ENCODE measurements around the gene N4BP3.
A peak's percentile ranks its signal among the peaks of the same experiment; 100 is the strongest.

The N4BP3 gene

DNA sequence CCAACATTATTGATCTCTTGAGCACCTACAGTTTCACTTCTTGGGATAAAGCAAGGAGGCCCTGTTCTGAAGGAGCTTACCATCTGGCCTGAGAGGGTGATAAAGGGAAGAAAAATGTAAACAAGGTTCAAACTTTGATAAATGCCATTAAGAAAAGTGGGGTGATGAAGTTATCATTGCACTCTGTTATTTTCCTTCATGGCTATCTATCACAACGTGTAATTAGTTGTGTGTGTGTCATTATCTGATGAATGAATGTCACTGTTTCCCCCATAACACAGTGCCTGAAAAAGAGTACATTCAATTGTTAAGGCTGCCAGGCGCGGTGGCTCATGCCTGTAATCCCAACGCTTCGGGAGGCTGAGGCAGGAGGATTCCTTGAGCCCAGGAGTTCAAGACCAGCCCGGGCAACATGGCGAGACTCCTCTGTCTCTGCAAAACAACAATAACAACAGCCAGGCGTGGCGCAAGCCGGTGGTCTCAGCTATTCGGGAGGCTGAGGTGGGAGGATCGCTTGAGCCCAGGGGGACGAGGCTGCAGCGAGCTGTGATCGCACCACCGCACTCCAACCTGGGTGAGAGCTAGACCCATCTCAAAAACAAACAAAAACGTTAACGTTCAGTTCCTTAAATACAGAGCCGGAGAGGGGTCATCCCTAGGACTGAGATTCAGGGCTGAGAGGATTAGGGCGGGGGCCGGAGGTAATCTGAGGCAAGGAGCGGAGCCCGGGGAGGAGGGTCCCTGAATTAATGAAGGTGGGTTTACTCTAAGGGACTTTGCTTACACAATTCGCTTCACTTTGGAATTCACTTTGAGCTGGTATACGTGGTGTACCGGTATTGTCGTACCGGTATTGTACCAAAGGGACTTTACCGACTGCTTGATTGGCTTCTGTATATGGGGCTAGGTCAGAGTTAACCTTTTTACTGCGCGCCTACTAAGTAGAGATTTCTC is 39.4 kb downstream of the N4BP3 start:
- DNase-seq, result no peak

DNA sequence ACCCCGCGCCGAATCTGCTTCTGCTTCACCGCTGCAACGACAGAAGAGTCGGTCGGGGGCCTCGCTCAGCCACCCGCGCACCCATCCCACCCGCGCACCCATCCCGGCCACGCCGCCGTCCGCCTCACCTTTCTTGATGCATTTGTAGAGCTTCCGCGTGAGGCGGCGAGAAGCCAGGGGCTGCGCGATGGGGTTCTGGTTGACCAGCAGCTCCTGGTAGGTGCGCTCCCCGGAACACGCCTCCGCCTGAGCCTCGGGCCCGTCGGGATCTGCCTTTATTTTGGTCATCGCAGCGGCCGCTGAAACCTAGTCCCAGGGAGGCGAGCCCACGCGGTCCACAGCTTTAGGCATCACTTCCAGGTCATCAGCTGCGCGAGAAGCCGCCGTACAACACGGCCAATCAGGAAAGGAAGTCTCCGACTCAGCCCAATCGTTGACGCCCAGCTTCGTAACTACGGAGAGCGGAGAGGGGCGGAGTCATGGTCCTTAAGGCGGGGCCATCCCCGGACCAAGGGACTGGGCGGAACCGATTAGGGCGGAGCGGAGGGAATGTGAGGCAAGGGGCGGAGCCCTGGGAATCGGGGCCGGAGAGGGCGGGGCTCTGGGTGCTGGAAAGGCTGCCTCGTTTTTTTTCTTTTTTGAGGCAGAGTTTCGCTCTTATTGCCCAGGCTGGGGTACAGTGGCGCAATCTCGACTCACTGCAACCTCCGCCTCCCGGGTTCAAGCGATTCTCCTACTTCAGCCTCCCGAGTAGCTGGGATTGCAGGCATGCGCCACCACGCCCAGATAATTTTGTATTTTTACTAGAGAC is 40.4 kb downstream of the N4BP3 start, which contains the start of gene NHP2:
TSS of gene NHP2 (minus strand) at position 356 of the 811 bp plus-strand sequence. CDS start at position 288, 68 bp downstream.
- peak; percentile 99 for DNase-seq

DNA sequence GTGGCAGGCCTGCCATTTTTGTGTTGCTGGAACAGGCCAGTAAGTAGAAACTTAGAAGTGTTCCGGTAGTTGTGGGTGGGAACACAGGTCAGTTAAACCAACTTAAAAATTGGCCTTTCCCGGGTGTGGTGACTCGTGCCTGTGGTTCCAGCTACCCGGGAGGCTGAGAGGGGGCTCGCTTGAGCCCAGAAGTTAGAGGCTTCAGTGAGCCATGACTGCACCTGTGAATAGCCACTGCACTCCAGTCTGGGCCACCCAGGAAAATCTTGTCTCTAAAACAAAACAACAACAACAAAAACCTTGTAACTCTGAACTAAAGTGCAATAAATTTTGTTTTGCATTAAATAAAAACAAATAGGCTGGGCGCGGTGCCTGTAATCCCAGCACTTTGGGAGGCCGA is 41.7 kb downstream of the N4BP3 start:
- DNase-seq, result no peak

DNA sequence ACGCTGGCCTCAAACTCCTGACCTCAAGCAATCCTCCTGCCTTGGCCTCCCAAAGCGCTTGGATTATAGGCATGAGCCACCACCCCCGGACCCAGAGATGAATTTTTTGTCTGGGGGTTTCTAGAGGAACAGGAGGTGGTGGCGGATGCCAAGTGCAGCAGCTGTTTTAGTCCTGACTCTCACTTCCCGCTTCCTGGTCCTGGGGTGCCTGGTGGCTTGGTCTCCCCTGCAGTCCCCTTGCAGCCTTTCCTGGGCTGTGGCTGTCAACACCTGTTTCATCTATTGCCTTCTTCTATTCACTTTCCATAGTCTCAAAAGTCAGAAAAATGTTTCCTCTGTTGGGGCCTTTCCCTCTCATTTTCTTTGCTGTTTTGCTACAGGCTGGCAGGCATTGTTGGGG is 46.8 kb downstream of the N4BP3 start:
- no peak for DNase-seq

DNA sequence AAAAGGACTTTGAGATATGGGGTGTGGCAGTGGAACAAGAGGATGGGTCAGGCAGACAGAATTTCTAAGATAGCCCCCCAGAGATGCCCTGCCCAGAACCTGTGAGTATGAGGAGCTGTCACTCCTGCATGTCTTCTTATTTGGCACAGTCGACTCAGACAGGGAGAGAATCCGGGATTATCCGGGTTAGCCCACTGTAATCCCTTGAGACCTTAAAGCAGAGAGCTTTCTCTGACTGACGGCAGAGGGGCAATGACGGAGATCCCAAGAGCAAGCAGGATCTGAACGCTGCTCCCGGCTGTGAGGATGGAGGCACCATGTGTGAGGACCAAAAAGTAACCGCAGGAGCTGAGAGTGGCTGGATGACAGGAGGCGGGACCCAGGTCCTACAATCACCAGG is 49.1 kb downstream of the N4BP3 start:
- DNase-seq, result no peak

DNA sequence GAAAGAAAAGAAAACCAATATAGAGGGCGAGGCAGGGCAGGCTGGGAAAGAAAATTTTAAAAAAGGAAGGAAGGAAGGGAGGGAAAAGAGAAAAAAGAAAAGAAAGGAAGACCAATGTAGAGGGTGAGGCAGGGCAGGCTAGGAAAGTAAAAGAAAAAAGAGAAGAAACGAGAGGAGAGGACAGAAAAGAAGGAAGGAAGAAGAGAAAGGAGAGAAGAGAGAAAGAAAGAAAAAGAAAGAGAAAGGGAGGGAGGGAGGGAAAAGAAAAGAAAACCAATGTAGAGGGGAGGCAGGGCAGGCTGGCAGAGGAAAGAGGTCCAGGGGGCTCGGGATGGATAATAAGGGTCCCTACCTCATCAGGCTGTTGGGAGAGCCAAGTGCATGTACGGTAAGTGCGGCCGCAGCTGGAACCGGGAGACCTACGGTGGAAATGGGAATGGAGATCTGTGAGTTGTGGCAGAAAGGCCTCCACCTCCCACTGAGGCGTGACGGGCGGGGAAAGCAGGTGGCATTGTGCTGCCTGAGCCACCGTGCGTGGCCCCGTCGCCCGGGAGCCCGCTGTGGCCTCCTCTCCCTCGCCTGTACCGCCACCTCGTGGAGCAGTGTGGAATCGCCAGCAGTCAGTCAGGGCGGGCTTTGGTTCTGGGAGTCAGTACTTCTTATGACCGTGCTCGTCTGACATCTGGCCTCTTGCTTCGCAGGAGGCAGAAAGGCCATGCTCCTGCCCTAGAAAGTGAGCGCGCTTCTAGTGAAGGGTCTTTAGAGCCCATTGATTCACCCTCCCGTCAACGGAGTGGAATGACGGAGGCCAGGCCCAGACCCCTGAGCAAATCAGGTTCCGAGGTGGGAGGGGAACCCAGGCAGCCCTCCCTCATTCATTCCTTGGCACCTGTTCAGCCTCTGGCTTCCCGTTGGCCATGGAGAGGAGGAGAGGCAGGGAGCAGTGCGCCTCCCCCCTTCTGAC is 50.7 kb downstream of the N4BP3 start:
- DNase-seq, result peak; percentile 100

DNA sequence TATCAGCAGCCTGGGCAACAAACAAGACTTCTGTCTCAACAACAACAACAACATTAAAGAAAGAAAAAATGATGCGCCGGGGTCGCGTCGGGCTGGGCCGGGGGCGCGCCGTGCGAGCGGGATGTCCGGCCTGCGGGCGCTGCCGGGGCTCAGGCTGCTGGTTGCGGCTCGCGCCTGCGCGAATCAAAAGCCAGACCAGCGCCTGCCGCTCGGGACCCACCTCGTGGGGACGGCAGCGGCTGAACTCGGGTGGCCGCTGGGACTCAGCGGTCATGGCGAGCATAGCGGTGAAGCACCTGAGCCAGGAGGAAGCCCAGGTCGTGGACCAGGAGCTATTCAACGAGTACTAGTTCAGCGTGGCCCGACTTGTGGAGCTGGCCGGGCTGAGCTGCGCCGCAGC is 52.2 kb downstream of the N4BP3 start:
- no peak for DNase-seq

DNA sequence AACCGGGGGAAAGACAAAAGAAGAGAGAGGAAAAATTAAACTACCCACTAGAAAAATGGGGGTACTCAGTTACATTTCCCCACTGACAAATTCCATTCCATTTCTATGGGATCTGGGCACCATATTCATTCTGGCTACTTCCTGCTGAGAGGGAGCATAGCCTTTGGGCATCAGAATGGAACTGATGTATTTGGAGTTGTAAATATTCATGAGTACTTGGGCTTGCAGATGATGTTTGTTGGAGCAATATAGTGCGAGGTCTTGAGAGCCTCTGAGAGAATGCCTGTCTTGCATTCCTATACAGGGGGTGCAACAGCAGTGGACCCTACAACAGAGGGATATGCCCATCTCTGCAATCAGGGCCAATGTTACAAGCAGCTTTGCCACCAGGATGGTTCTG is 57.1 kb downstream of the N4BP3 start:
- no peak for DNase-seq

DNA sequence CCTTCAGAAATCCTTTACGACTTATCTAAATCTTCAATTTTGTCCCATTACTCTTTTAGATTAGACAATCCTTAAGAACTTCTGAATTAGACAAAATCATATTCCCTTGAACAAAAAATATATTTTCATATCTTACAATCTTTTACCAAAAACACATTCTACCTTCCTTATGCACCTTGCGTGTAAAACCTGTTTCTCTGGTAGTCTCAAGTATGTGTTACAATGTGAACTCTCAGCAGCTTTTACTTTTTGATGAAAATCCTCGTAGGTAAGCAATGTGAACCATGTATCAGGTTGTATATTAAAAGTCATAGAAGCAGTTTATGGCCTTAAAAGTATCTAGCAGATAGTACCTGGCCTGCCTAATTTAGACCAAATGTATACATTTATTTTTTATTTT is 61.1 kb downstream of the N4BP3 start:
- DNase-seq, result no peak
